OCI-LY1 (cell line): Measurements from ENCODE around the gene HCN1.

Experiments
- EZH2 ChIP-seq: fragments of 200-600 bp; sonication (generic), shearing (Covaris generic); IDR thresholded peaks from 2 replicates; pipeline ENCODE4 v1.8.0; 2017; ENCODE audit warnings: borderline replicate concordance, mixed run types, mild to moderate bottlenecking, antibody characterized with exemption, low read length, moderate library complexity, mixed read lengths
- TF ChIP-seq, protein P1 (sequence below): fragments of 200-600 bp; sonication (generic), shearing (Covaris generic); IDR thresholded peaks from 2 replicates; pipeline ENCODE4 v1.5.1; 2017; ENCODE audit warnings: mild to moderate bottlenecking, antibody characterized with exemption, low read length, moderate library complexity, mixed read lengths

DNA sequence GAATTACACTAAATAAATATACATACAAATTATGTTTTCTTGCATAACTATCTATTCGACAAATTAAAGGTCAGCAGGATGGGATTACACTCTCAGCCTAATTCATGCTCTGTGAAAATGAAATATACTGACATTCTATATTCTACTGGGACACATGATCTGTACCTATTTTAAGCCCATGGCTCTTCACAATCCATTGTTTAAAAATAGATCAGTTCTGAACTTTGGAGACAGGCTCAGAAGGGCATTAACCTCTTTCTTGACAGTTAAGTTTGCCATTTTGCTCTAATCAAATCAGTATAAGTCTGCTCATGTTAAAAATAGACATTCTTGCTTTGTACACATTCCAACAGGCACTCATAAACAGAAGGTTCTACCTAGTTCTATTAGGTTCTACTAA, 361.2 kb downstream of the HCN1 start:
- no peak for TF ChIP-seq EZH2
- TF ChIP-seq, protein P1, sequence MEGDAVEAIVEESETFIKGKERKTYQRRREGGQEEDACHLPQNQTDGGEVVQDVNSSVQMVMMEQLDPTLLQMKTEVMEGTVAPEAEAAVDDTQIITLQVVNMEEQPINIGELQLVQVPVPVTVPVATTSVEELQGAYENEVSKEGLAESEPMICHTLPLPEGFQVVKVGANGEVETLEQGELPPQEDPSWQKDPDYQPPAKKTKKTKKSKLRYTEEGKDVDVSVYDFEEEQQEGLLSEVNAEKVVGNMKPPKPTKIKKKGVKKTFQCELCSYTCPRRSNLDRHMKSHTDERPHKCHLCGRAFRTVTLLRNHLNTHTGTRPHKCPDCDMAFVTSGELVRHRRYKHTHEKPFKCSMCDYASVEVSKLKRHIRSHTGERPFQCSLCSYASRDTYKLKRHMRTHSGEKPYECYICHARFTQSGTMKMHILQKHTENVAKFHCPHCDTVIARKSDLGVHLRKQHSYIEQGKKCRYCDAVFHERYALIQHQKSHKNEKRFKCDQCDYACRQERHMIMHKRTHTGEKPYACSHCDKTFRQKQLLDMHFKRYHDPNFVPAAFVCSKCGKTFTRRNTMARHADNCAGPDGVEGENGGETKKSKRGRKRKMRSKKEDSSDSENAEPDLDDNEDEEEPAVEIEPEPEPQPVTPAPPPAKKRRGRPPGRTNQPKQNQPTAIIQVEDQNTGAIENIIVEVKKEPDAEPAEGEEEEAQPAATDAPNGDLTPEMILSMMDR = no peak
